ENCODE measurements around the gene NPIPB2. TPM values are rescaled to one million over a fixed set of nuclear protein-coding genes. Genes with fewer than 3 reads are reported as not detected.

Gene NPIPB2
- total RNA-seq, 1 donor from 2014 or later: 2.5 TPM

DNA sequence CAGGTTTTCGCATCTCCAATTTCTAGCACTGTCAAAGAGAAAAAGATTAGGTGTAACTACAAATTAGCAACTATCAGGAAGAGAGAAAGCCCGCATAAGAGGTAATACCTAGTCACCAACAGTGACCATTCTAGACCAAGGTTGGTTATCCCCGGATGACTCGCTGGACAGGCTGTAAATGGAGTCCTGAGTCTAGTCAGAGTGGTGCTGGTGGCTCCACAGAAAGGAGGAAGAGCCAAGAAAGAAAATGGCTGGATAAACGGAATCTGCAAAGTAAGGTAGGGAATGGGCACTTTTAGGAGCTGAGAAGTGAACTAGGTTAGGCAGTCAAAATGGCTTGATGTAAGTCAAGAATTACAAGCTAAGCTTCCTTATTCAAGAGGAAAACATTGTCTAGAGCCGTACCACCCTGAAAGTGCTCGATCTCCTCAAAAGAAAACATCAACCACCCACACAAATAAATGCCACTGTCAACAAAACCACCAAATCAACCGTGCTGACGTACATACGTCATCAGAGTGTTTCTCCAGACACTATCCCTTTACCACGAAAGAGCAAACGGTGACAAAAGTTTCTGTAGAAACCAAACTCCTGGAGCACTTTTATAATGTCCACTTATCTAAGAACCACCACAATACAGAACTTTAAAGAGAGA, 28.3 kb downstream of the NPIPB2 start:
- intact Hi-C loops (cut with micrococcal nuclease): no loop called here
- no peak for DNase-seq
- ATAC-seq: no peak

DNA sequence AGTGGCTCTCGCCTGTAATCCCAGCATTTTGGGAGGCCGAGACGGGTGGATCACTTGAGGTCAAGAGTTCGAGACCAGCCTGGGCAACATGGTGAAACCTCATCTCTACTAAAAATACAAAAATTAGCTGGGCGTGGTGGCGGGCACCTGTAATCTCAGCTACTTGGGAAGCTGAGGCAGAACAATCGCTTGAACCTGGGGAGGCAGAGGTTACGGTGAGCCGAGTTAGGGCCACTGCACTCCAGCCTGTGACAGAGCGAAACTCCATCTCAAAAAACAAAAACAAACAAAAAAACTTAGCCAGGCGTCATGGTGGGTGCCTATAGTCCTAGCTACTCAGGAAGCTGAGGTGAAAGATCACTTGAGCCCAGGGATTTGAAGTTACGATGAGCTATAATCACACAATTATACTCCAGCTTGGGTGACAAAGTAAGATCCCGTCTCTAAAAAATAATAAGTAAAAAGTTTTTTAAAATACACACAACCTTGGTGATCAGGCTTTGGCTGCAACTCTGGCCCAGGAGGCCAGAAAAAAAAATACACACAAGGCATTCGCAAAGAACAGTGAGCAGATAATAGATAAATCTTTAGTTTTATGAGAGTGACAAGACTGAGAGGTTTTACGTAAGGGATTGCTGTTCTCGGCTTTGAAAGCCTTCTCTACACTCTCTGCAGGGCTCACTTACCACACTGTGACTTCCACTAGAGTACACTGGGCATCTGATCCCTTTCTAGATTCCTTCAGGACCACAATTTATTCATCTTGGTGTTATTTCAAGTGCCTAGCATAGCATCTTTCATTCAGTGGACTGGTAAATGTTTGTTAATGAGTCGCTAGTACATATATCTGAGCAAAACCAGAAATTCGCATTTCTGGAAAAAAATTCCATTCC, 31.9 kb downstream of the NPIPB2 start:
- intact Hi-C loops (cut with micrococcal nuclease): no loop called here
- DNase-seq: no peak
- ATAC-seq: peak; percentile 40

DNA sequence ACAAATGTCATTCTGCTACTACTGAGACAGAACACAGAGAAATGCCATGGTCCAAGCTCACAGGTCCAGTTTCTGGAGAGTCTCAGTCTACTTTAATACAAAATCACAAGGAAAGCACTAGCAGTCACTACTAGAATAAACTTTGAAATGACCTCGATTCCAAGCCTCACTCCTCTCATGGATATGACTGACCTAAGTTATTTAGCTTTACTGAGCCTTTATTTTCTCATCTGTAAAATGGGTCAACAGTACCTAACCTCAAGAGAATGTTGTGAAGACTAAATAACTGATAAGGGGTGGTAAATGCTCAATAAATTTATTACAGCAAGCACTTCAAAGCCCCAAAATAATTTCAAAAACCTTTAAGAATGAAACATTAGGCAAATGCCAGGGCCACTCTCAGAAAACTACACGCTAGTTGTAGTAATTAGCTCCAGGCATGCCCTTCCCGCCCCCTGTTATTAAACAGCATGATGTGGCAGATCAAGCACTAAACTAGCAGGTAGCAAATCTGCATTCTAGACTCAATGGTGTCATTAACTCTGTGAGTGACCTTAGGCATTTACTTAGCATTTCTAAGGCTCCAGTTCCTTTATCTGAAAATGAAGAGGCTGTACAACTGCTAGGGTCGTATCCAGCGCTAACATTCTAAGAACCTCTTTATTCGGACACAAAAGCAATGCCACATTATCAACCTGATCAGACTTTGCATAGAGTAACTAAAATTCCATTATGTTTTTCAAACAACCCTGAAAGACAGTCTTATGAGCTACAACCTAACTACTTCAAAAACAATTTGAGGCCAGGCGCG, 34.5 kb downstream of the NPIPB2 start:
- intact Hi-C loops (cut with micrococcal nuclease): no loop called here
- ATAC-seq (no peak), DNase-seq (no peak)

DNA sequence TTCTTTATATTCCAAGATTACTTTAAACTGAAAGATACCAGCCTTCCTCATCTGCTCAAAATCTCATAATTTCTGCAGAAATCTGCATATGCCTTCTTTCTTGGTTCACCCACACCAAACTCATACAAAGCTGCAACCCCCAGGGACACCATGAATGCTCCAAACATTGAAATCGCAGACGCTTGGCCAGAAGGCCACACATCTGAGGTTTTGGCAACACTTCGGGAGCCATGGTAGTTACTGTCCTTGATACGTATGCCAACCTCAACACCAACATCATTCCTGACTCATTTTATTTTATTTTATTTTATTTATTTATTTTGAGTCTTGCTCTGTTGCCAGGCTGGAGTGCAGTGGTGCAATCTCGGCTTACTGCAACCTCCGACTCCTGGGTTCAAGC, 37.9 kb downstream of the NPIPB2 start:
- ATAC-seq: no peak
- DNase-seq: no peak
- intact Hi-C loops (cut with micrococcal nuclease): no loop called here

DNA sequence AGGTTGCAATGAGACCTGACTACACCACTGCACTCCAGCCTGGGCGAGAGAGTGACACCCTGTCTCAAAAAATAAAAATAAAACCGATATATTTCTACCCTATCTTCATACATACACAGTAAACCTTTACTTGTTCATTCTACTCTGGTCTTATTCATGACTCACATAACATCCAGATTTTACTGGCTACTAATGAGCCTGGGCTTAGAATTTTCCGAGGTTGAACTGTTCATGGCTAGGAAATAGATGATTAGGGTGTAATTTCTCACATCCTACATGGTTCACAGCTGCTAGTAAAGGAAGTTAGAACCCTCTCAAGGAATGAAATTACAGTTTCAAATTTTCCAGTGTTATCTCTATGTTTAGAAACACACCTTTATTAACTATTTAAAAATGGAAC, 40.8 kb downstream of the NPIPB2 start:
- no peak for ATAC-seq

DNA sequence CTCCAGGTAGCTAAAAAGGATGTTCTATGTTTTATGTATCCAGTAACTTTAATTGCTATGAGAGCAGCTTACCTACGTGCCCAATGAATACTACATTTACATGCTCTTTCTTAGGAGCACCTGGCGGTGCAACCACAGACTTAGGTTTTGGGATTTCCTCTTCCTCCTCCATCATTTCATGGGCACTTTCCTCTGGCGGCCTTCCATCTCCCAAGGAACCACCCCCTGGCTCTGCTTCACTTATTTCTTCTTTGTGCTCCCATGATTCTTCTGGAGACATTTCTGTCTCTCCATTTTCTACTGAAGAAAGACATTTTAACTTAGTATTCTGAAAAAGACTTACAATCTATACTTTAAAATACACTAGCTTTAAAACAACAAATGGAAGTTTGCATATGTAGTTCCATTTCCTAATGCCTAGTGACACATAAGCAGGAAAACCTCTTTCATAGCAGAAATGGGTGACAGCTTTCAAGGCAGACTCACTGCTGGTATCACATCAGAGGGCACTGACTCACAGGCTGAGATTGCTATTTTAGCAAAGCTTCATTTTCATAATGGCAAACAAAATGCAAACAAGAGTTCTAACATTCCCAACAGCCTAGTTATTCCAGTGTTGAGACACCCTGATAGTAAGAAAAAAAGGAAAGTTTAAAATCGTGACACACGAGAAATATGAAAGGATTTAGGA, 45.2 kb downstream of the NPIPB2 start:
- no peak for ATAC-seq
- intact Hi-C loops (cut with micrococcal nuclease): no loop called here
- no peak for DNase-seq

More for the DNA sequence above, 40.8 kb downstream of the NPIPB2 start:
- intact Hi-C loops (cut with micrococcal nuclease): no loop called here
- DNase-seq: no peak

DNA sequence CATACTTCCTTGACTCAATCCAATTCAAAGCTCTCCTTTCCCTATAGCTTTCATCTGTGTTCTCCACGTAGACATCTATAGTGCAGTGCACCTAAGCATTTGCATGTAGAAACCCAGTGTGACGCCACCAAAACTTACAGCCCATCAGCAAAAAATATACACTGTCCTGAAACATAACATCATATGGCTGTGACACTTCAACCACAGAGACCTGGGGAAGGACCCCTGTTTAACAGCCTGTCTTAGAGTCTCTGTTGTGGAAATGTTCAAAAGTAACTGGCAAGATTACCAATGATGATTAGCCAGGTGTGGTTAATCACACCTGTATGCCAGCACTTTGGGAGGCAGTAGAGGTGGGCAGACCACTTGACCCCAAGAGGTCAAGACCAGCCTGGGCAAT, 48.3 kb downstream of the NPIPB2 start:
- no peak for ATAC-seq
- DNase-seq: no peak
- intact Hi-C loops (cut with micrococcal nuclease): no loop called here

DNA sequence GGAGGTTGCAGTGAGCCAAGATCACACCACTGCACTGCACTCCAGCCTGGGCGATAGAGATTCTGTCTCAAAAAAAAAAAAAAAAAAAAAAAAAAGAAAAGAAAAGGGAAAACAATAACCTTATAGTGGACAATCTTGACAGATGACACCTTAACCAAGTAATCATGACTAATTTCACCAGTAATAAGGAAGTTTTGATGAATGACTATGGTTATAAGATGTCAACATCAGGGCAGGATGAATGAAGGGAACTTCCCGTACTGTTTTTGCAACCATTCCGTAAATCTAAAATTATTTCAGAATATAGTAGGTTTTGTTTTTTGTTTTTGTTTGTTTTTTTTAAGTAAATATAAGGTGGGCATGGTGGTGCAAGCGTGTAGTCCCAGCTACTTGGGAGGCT, 49.1 kb downstream of the NPIPB2 start:
- ATAC-seq (no peak), DNase-seq (no peak)
- intact Hi-C loops (cut with micrococcal nuclease): no loop called here

DNA sequence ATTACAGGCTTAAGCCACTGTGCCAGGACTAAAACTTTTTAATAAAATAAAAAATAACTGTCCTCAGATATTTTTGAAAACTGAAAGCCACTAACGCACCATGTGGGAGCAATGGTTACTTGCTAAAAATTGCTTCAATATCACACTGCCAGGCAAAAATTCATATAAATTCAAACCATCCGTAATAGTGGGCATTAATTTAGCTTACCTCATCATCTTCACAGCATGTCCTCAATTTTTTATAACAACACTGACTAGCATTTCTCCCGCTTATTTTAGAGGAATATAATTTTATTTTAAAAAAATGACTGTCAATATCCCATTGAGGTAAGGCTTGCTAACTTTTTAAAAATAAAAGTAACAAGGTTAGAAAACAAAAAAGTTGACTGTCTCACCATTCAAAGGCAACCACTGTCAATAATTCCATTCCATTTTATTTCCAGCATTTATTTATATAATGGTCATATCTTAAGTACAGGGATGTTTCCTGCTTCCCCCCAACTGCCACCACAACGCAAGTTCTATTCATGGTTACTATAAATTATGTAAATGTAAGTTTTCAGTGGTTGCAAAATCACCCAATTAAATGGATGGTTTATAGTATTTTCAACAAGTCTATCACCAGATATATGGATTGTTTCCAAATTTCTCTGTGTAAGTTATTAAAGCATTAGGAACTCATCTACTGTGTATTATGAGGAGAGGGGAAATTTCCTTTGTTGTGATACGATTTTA, 51.4 kb downstream of the NPIPB2 start:
- intact Hi-C loops (cut with micrococcal nuclease): no loop called here
- ATAC-seq (no peak), DNase-seq (no peak)

DNA sequence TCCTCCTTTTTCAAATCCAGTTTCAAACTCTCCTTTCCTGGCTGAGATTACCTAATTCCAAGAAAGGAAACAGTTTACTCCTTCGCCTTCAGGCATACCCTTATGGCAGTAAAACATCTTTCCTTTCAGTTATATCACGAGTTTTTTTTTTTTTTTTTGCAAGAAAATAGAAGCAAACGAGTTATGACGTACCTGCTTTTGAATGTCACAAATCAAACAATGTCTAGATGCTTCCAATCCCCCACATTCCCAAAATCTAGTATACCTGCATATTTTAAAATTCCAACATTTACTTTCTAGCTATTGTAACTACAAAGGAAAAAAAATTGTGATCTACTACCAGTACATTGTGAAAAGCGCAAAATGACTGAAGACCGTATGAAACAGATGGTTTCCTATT, 55.0 kb downstream of the NPIPB2 start:
- DNase-seq: no peak
- ATAC-seq: no peak
- intact Hi-C loops (cut with micrococcal nuclease): no loop called here

DNA sequence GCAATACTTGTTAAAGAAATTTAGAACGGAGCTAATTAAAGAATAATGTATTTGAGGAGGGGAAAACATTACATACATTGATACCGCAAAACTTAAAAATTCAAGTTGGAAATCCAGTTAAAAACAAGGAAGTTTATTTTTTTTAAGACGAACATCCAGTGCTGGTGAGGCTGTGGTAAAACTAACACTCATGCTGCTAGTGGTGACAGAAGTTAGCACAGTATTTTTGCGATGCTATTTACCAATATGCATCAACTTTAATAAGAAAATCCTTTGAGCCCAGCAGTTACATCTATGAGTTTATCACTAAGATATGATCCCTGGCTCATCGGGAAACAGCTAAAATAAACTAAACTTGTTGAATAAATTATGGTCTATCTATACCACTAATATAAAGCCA, 57.8 kb downstream of the NPIPB2 start:
- intact Hi-C loops (cut with micrococcal nuclease): no loop called here
- ATAC-seq: no peak
- DNase-seq: no peak

DNA sequence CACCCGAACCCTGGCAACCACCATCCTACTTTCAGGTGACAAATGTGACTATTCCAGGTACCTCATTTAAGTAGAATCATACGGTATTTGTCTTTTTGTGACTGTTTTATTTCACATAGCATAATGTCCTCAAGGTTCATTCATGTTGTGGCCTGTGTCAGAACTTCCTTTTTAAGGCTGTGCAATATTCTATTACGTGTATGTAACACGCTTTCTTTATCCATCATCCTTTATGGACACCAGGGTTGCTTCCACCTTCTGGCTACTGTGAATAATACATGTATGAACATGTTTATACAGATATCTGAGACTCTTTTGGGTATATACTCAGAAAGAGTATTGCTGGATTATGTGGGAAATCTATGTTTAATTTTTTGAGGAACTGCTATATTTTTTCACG, 61.8 kb downstream of the NPIPB2 start:
- intact Hi-C loops (cut with micrococcal nuclease): no loop called here
- no peak for ATAC-seq
- no peak for DNase-seq

DNA sequence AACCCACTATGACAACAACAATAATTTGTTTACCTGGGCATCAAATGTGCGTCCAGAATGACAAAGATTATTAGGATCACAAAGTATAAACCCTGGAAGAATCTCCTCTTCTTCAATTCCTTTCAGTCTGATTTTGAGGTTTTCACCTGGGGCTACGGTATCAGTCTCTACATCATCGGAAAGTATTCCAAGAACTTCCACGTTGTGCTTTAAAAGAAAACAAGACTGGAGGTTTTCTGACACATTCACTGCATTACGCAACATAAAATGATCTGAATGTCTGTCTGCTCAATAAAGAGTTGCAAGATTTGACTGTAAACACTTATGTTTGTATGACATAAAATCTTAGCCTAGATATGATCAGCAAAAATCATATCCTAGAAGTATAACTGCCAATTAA, 64.5 kb downstream of the NPIPB2 start:
- intact Hi-C loops (cut with micrococcal nuclease): no loop called here
- ATAC-seq (no peak), DNase-seq (no peak)

Other genes starting within 250 kb of the NPIPB2 start
- gene TXNDC11, start 199.2 kb downstream of the NPIPB2 start, total RNA-seq: 20.8 TPM
- gene ZC3H7A, start 144.8 kb downstream of the NPIPB2 start, total RNA-seq: 24.5 TPM
- 119 TPM for gene RSL1D1, start 90.5 kb downstream of the NPIPB2 start, total RNA-seq
- gene GSPT1, start 26.1 kb downstream of the NPIPB2 start, total RNA-seq: 92.5 TPM
- not detected for gene TNFRSF17, start 23.2 kb upstream of the NPIPB2 start, total RNA-seq
- 9.7 TPM for gene SNX29, start 34.7 kb upstream of the NPIPB2 start, total RNA-seq

All from left ventricle myocardium superior (tissue), 1 donor.